ENCODE results near the gene DUSP9. TPM values are rescaled to one million over a fixed set of nuclear protein-coding genes. Genes with fewer than 3 reads are reported as not detected.

The DUSP9 gene
- total RNA-seq, 1 experiment from 2014 or later, result 10.7 TPM

DNA sequence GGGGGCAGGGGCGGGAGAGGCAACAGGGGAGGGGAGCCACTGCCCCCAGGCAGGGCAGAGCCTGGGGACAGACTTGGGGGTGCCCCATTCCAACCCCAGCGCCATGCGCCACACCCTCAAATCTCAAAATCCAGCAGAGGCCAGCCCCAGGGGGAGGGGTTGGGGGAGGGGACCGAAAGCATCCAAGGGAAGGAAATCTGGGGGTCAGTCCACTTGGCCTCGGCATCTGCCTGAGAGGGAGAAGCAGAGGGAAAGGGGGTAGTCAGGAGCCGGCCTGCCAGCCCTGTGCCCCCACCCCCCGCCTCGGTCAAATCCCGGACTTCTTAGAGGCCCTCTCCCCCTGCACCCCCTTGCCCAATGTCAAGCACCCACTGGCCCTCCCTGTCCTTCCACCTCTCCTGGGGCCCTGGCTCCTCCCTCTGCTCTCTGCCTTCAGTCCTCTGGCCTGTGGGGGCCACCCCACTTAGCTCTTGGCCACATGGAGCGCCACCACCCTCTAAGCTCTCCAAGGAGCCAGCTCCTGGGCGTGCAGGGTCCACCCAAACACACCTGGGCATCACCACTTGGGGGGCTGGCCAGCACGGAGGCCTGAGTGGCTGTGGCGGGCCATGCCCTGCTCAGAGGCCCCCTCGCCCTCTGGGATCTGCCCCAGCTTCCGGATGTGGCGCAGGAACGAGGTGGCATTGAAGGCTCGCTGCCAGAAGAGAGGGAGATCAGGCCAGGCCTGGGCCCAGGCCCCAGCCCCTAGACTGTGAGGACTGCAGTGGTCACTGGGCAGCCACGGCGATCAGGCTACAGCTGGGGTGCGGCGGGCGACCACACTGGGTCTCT, 23.1 kb downstream of the DUSP9 start:
- no peaks in the 10 kb centered on the region for H4K20me1 ChIP-seq (ENCODE audit: low read length)
- no peaks in the 10 kb centered on the region for H3K36me3 ChIP-seq (ENCODE audit: low read depth, low read length)
- H3K4me3 ChIP-seq (ENCODE audit: low read length), result no peak overlapping the region
- no peak overlapping the region for H3K27ac ChIP-seq (ENCODE audit: low read length)
- no peak overlapping the region for H2AFZ ChIP-seq (ENCODE audit: low read length)
- DNase-seq (no peak), ATAC-seq (no peak)
- no peaks in the 10 kb centered on the region for H3F3A ChIP-seq (ENCODE audit: low read length, unreplicated experiment)
- H3K27me3 ChIP-seq (ENCODE audit: low read length), result no peaks in the 10 kb centered on the region
- ChIA-PET CTCF (no interaction called here), POLR2A (ENCODE audit: unreplicated experiment) (no interaction called here)
- H3K9ac ChIP-seq (ENCODE audit: low read length), result no peak overlapping the region
- no peaks in the 10 kb centered on the region for H3K9me3 ChIP-seq (ENCODE audit: low read length)
- TF ChIP-seq EZH2phosphoT487 (IDR thresholded peaks at IDR 0.05; ENCODE audit: borderline replicate concordance, low read length) (no peak), EZH2 (IDR thresholded peaks at IDR 0.05; ENCODE audit: low read length, unreplicated experiment) (no peak)
- TF ChIP-seq, protein P1, sequence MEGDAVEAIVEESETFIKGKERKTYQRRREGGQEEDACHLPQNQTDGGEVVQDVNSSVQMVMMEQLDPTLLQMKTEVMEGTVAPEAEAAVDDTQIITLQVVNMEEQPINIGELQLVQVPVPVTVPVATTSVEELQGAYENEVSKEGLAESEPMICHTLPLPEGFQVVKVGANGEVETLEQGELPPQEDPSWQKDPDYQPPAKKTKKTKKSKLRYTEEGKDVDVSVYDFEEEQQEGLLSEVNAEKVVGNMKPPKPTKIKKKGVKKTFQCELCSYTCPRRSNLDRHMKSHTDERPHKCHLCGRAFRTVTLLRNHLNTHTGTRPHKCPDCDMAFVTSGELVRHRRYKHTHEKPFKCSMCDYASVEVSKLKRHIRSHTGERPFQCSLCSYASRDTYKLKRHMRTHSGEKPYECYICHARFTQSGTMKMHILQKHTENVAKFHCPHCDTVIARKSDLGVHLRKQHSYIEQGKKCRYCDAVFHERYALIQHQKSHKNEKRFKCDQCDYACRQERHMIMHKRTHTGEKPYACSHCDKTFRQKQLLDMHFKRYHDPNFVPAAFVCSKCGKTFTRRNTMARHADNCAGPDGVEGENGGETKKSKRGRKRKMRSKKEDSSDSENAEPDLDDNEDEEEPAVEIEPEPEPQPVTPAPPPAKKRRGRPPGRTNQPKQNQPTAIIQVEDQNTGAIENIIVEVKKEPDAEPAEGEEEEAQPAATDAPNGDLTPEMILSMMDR (conservative IDR thresholded peaks at IDR 0.05; ENCODE audit: low read depth, low read length), result no peak
- intact Hi-C loops (cut with micrococcal nuclease), result loop anchor here (2.0 to 5.0 kb wide), 2 partner anchors 61 to 133 kb away; no protein-coding TSS in a partner anchor
- no peak overlapping the region for H3K4me2 ChIP-seq (ENCODE audit: low read length)
- H3K79me2 ChIP-seq (ENCODE audit: low read length), result no peaks in the 10 kb centered on the region
- no peaks in the 10 kb centered on the region for H3K4me1 ChIP-seq (ENCODE audit: insufficient read depth, low read length)
- BruUV-seq (replicated peaks), result no TSS peak
- H3K9me2 ChIP-seq (replicated peaks; ENCODE audit: low read length), result no peaks in the 10 kb centered on the region

- H3F3A ChIP-seq (ENCODE audit: low read length, unreplicated experiment), result no peaks in the 10 kb centered on the region
- no peak overlapping the region for H3K4me2 ChIP-seq (ENCODE audit: low read length)
- no peaks in the 10 kb centered on the region for H4K20me1 ChIP-seq (ENCODE audit: low read length)
- no peaks in the 10 kb centered on the region for H3K27me3 ChIP-seq (ENCODE audit: low read length)
- no peak overlapping the region for H2AFZ ChIP-seq (ENCODE audit: low read length)
- no peaks in the 10 kb centered on the region for H3K4me1 ChIP-seq (ENCODE audit: insufficient read depth, low read length)
- TF ChIP-seq, protein P1 (conservative IDR thresholded peaks at IDR 0.05; ENCODE audit: low read depth, low read length), result no peak
- TF ChIP-seq EZH2phosphoT487 (IDR thresholded peaks at IDR 0.05; ENCODE audit: borderline replicate concordance, low read length) (no peak), EZH2 (IDR thresholded peaks at IDR 0.05; ENCODE audit: low read length, unreplicated experiment) (no peak)
- POLR2A ChIA-PET (ENCODE audit: unreplicated experiment), result no interaction called here
- no peaks in the 10 kb centered on the region for H3K9me2 ChIP-seq (replicated peaks; ENCODE audit: low read length)
- ATAC-seq, result no peak
- no TSS peak for BruUV-seq (replicated peaks)
- DNase-seq, result no peak
- CTCF ChIA-PET, result no interaction called here
- intact Hi-C loops (cut with micrococcal nuclease), result no loop called here
- no peak overlapping the region for H3K4me3 ChIP-seq (ENCODE audit: low read length)
- H3K36me3 ChIP-seq (ENCODE audit: low read depth, low read length), result no peaks in the 10 kb centered on the region
- H3K27ac ChIP-seq (ENCODE audit: low read length), result no peak overlapping the region
- no peaks in the 10 kb centered on the region for H3K79me2 ChIP-seq (ENCODE audit: low read length)
- no peaks in the 10 kb centered on the region for H3K9me3 ChIP-seq (ENCODE audit: low read length)
- H3K9ac ChIP-seq (ENCODE audit: low read length), result no peak overlapping the region
These were observed 24.0 kb downstream of the DUSP9 start for GRCh38 chrX:153670748-153671588.
